Neural progenitor cell (in vitro differentiated cells): ENCODE data around the gene CAND2. TPM values are rescaled to one million over a fixed set of nuclear protein-coding genes. Genes with fewer than 3 reads are reported as not detected.
"Not testable (repeated sequence)": the region's sequence is repeated elsewhere in the genome, so short reads cannot be mapped to it uniquely, and the experiment has no call there.

Experiments used
- DNase-seq: peaks from one replicate; pipeline ENCODE4 v3.0.0-alpha.2; 2016; ENCODE audit warnings: low spot score
- H2AFZ ChIP-seq: fragments of 200-600 bp; sonication (generic); replicated peaks from 2 replicates; pipeline ENCODE4 v1.6.1; 2016; ENCODE audit warnings: antibody characterized with exemption
- H3F3A ChIP-seq: fragments of 200-600 bp; sonication (generic); 2 replicates; pipeline ENCODE4 v1.6.1; 2016; ENCODE audit warnings: antibody characterized with exemption, low read depth
- H3K27ac ChIP-seq: fragments of 200-600 bp; sonication (generic); 2 replicates; pipeline ENCODE4 v1.5.1; 2016; ENCODE audit warnings: mild to moderate bottlenecking
- H3K27me3 ChIP-seq: fragments of 200-600 bp; sonication (generic); 2 replicates; pipeline ENCODE4 v1.6.1; 2016; ENCODE audit warnings: mild to moderate bottlenecking, moderate library complexity
- H3K36me3 ChIP-seq: fragments of 200-600 bp; sonication (generic); 2 replicates; pipeline ENCODE4 v1.5.1; 2016
- H3K4me1 ChIP-seq: fragments of 200-600 bp; sonication (generic); 2 replicates; pipeline ENCODE4 v1.6.1; 2016; ENCODE audit warnings: mixed run types
- H3K4me2 ChIP-seq: fragments of 200-600 bp; sonication (generic); 2 replicates; pipeline ENCODE4 v1.6.1; 2016
- H3K4me3 ChIP-seq: fragments of 200-600 bp; sonication (generic); 2 replicates; pipeline ENCODE4 v1.5.1; 2016
- H3K79me2 ChIP-seq: fragments of 200-600 bp; sonication (generic); 2 replicates; pipeline ENCODE4 v1.6.1; 2016; ENCODE audit warnings: low read depth
- H3K9ac ChIP-seq: fragments of 200-600 bp; sonication (generic); 2 replicates; pipeline ENCODE4 v1.6.1; 2016
- H3K9me3 ChIP-seq: fragments of 200-600 bp; sonication (generic); 2 replicates; pipeline ENCODE4 v1.5.1; 2016; ENCODE audit warnings: low read depth
- H4K20me1 ChIP-seq: fragments of 200-600 bp; sonication (generic); 2 replicates; pipeline ENCODE4 v1.6.1; 2016; ENCODE audit warnings: low read depth
- H3K27ac Mint-ChIP-seq: 3 replicates; pipeline ENCODE4 v1.8.0; 2021; ENCODE audit warnings: mixed read lengths
- H3K27me3 Mint-ChIP-seq: 2 replicates; pipeline ENCODE4 v1.8.0; 2022; ENCODE audit warnings: low read depth, mild to moderate bottlenecking, inconsistent platforms, moderate library complexity, mixed read lengths; ENCODE audit not compliant: insufficient read depth
- H3K36me3 Mint-ChIP-seq: 3 replicates; pipeline ENCODE4 v1.8.0; 2021; ENCODE audit warnings: mixed read lengths
- H3K4me1 Mint-ChIP-seq: 3 replicates; pipeline ENCODE4 v1.8.0; 2021; ENCODE audit warnings: mixed read lengths
- H3K4me3 Mint-ChIP-seq: 3 replicates; pipeline ENCODE4 v1.8.0; 2021; ENCODE audit warnings: mild to moderate bottlenecking, moderate library complexity, mixed read lengths
- H3K9me3 Mint-ChIP-seq: 3 replicates; pipeline ENCODE4 v1.8.0; 2020; ENCODE audit warnings: mixed read lengths
- EZH2 ChIP-seq: fragments of 200-600 bp; sonication (generic); IDR thresholded peaks from 2 replicates; pipeline ENCODE4 v1.6.1; 2017; ENCODE audit warnings: antibody characterized with exemption, mild to moderate bottlenecking, moderate library complexity
- EZH2phosphoT487 ChIP-seq: fragments of 200-600 bp; sonication (generic); IDR thresholded peaks from 2 replicates; pipeline ENCODE4 v1.6.1; 2017; ENCODE audit warnings: antibody characterized with exemption
- total RNA-seq: library from RNA; depleted of rRNA; stranded (reverse); fragments of >200 nt; gene quantifications from 2 replicates; pipeline ENCODE4 v1.2.3, GENCODE V29; 2015; ENCODE audit warnings: low replicate concordance
- TF ChIP-seq, protein P1 (sequence below): fragments of 200-600 bp; sonication (generic); IDR thresholded peaks from 2 replicates; pipeline ENCODE4 v1.5.1; 2017; ENCODE audit warnings: antibody characterized with exemption, mild to moderate bottlenecking

CAND2 gene
- total RNA-seq, 1 donor from 2014 or later, result 2.4 TPM

DNA sequence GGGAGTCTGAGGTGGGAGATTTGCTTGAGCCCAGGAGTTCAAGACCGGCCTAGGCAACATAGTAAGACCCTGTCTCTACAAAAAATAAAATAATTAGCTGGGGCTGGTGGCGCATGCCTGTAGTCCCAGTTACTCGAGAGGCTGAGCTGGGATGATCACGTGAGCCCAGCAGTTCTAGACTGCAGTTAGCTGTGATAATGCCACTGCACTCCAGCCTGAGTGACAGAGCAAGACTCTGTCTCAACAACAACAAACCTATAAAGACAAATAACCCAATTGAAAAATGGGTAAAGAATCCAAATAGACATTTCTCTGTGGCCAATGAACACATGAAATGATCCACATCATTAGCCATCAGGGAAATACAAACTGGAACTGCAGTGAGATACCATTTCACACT, 46.0 kb downstream of the CAND2 start:
- peaks cover 18% of the 10 kb centered on the region for H3K36me3 ChIP-seq
- peaks cover 13% of the 10 kb centered on the region for H3F3A ChIP-seq

DNA sequence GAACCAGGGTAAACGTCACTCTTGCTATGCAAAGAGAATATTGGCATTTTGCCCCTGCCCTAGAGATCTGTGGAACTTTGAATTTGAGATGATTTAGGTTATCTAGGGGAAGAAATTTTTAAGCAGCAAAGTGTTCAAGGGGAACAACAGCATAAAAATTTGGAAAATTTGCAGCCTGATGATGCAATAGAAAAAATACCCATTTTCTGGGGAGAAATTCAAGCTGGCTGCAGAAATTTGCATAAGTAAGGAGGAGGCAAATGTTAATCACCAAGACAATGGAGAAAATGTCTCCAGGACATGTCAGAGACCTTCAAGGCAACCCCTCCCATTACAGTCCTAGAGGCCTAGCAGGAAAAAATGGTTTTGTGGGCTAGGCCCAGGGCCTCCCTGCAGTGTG, 49.3 kb downstream of the CAND2 start:
- H3K9me3 Mint-ChIP-seq, result no peaks in the 10 kb centered on the region
- no peaks in the 10 kb centered on the region for H3K27me3 ChIP-seq
- no peaks in the 10 kb centered on the region for H3F3A ChIP-seq
- H2AFZ ChIP-seq, result no peak overlapping the region
- peaks cover 3% of the 10 kb centered on the region for H4K20me1 ChIP-seq
- H3K4me2 ChIP-seq, result no peak overlapping the region
- H3K9ac ChIP-seq, result no peak overlapping the region
- DNase-seq, result no peak
- no peaks in the 10 kb centered on the region for H3K27me3 Mint-ChIP-seq
- no peaks in the 10 kb centered on the region for H3K4me1 ChIP-seq
- no peak overlapping the region for H3K27ac ChIP-seq
- no peaks in the 10 kb centered on the region for H3K9me3 ChIP-seq
- peaks cover 6% of the 10 kb centered on the region for H3K79me2 ChIP-seq
- H3K36me3 ChIP-seq, result no peaks in the 10 kb centered on the region
- H3K4me3 Mint-ChIP-seq, result no peak overlapping the region
- TF ChIP-seq EZH2, result no peak
- no peak for TF ChIP-seq EZH2phosphoT487
- TF ChIP-seq, protein P1, sequence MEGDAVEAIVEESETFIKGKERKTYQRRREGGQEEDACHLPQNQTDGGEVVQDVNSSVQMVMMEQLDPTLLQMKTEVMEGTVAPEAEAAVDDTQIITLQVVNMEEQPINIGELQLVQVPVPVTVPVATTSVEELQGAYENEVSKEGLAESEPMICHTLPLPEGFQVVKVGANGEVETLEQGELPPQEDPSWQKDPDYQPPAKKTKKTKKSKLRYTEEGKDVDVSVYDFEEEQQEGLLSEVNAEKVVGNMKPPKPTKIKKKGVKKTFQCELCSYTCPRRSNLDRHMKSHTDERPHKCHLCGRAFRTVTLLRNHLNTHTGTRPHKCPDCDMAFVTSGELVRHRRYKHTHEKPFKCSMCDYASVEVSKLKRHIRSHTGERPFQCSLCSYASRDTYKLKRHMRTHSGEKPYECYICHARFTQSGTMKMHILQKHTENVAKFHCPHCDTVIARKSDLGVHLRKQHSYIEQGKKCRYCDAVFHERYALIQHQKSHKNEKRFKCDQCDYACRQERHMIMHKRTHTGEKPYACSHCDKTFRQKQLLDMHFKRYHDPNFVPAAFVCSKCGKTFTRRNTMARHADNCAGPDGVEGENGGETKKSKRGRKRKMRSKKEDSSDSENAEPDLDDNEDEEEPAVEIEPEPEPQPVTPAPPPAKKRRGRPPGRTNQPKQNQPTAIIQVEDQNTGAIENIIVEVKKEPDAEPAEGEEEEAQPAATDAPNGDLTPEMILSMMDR, result no peak
- H3K27ac Mint-ChIP-seq, result no peak overlapping the region
- peaks cover 1% of the 10 kb centered on the region for H3K36me3 Mint-ChIP-seq
- no peak overlapping the region for H3K4me3 ChIP-seq
- H3K4me1 Mint-ChIP-seq, result no peaks in the 10 kb centered on the region

More for the DNA sequence above, 46.0 kb downstream of the CAND2 start:
- peaks cover 37% of the 10 kb centered on the region for H4K20me1 ChIP-seq
- peaks cover 39% of the 10 kb centered on the region for H3K79me2 ChIP-seq
- H3K27me3 ChIP-seq, result no peaks in the 10 kb centered on the region
- TF ChIP-seq EZH2phosphoT487, result no peak
- TF ChIP-seq EZH2, result no peak
- TF ChIP-seq, protein P1, result no peak
- Mint-ChIP-seq H3K4me3 (peak overlapping the region; percentile 97), H3K36me3 (peaks cover 29% of the 10 kb centered on the region), H3K4me1 (peaks cover 25% of the 10 kb centered on the region), H3K9me3 (no peaks in the 10 kb centered on the region), H3K27me3 (no peaks in the 10 kb centered on the region), H3K27ac (no peak overlapping the region)
- H3K9ac ChIP-seq, result no peak overlapping the region
- H3K4me2 ChIP-seq, result no peak overlapping the region
- peak overlapping the region; percentile 78 for H2AFZ ChIP-seq
- DNase-seq, result no peak
- no peaks in the 10 kb centered on the region for H3K9me3 ChIP-seq
- peaks cover 28% of the 10 kb centered on the region for H3K4me1 ChIP-seq
- H3K27ac ChIP-seq, result no peak overlapping the region
- H3K4me3 ChIP-seq, result no peak overlapping the region

DNA sequence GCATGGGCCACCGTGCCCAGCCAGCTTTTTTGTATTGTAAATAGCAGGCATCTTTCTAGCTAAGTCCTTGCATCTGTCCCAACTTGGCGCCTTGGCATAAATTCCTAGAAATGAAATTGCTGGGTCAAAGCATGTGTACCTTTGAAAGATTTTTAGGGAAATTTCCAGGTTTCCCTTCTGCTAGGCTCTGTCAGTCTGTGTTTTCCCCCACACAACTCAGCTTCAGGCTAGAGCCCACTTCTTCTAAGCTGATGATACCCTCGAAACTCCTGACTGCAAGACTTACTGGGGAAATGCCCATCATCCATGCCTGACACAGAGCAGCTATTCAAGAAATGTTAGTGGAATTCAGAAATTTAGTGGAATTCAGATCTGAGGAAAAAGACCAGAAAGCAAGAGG, 55.7 kb downstream of the CAND2 start:
- Histone ChIP-seq H3K4me3 (no peak overlapping the region), H3K4me1 (no peaks in the 10 kb centered on the region), H2AFZ (no peak overlapping the region), H3F3A (no peaks in the 10 kb centered on the region), H3K9me3 (no peaks in the 10 kb centered on the region), H3K36me3 (no peaks in the 10 kb centered on the region), H3K27ac (no peak overlapping the region), H3K27me3 (no peaks in the 10 kb centered on the region), H3K79me2 (no peaks in the 10 kb centered on the region), H4K20me1 (no peaks in the 10 kb centered on the region), H3K9ac (no peak overlapping the region), H3K4me2 (no peak overlapping the region)
- H3K27me3 Mint-ChIP-seq, result peaks cover 7% of the 10 kb centered on the region
- no peaks in the 10 kb centered on the region for H3K9me3 Mint-ChIP-seq
- no peaks in the 10 kb centered on the region for H3K36me3 Mint-ChIP-seq
- H3K4me3 Mint-ChIP-seq, result no peak overlapping the region
- H3K4me1 Mint-ChIP-seq, result no peaks in the 10 kb centered on the region
- H3K27ac Mint-ChIP-seq, result no peak overlapping the region
- no peak for DNase-seq
- TF ChIP-seq EZH2 (no peak), EZH2phosphoT487 (no peak)
- TF ChIP-seq, protein P1, result no peak

DNA sequence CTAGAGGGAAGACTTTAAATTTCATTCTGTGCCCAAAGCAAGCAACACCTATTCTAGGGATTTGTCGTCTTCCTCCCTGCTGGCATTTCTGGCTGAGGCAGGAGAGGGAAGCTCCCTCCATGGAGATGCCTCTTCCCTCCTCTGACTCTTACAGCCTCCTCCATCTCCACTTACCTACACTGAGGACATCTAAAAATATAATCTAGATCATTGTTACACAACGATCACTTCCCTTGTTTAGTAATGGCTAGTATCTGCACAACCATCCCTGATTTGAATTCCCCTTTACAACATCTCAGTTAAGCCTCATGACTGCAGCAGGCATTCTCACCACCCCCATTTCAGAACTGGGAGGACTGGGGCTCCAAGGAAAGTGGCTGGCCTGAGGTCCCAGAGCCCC, 57.4 kb downstream of the CAND2 start:
- H3K9ac ChIP-seq, H3K27me3 Mint-ChIP-seq, H3K9me3 Mint-ChIP-seq, H3K9me3 ChIP-seq, H3K4me2 ChIP-seq, H3K36me3 Mint-ChIP-seq, H4K20me1 ChIP-seq, H3F3A ChIP-seq, H3K4me1 ChIP-seq, DNase-seq, H3K27ac Mint-ChIP-seq, H3K27ac ChIP-seq, H3K4me3 Mint-ChIP-seq, H3K4me3 ChIP-seq, H3K79me2 ChIP-seq, H3K27me3 ChIP-seq, H3K36me3 ChIP-seq, H3K4me1 Mint-ChIP-seq, H2AFZ ChIP-seq: not testable (repeated sequence)
